Suppressor macrophage treated with lipopolysaccharide for 4 hours (primary cell): Measurements from ENCODE around the gene TNFRSF25.
"Not testable (repeated sequence)": the region's sequence is repeated elsewhere in the genome, so short reads cannot be mapped to it uniquely, and the experiment has no call there.

Source experiments
- DNase-seq: peaks from one replicate; pipeline ENCODE4 v3.0.0-alpha.2; 2020

TNFRSF25 gene

DNA sequence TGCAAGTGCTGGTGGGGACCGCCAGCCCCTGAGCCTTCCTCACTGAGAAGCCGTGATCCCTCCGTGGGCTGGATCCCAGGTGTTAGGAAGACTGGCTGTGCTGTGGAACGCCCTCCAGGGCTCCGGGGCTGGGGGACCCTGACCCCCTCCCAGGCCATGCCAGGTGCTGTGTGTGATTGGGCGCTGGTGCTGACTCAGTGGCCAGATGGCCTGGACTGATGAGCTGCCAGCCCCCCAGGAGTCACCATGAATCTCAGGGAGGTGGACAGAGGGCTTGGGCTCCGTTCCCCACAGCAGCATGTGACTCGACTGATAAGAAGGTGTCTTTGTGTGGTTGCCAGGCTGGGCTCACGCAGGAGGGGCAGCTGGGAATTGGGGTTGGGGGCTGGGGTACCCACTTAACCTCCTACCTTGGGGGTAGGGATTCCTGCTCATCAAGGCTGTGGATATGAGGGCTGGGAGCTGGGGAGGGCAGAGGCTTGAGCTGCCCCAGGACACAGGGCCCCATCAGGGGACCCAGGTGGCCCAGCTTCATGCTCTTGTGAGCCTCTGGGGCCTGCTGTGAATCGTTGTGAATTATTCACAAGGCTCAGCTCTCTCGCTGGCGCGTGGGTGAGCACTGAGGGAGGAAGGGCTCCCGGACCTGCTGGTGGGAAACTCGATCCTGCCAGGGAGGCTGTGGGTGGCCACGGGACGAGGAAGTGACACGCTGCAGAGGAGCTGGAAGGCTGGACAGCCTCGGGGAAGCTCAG is 36.1 kb downstream of the TNFRSF25 start:
- peak; percentile 25 for DNase-seq

- not testable (repeated sequence) for DNase-seq
Measured at GRCh38 chr1:6428453-6428852, 37.5 kb downstream of the TNFRSF25 start.

GRCh38 chr1:6427441-6428390 is 38.3 kb downstream of the TNFRSF25 start:
- DNase-seq = no peak

GRCh38 chr1:6426972-6427350 is 39.0 kb downstream of the TNFRSF25 start:
- DNase-seq = no peak

DNA sequence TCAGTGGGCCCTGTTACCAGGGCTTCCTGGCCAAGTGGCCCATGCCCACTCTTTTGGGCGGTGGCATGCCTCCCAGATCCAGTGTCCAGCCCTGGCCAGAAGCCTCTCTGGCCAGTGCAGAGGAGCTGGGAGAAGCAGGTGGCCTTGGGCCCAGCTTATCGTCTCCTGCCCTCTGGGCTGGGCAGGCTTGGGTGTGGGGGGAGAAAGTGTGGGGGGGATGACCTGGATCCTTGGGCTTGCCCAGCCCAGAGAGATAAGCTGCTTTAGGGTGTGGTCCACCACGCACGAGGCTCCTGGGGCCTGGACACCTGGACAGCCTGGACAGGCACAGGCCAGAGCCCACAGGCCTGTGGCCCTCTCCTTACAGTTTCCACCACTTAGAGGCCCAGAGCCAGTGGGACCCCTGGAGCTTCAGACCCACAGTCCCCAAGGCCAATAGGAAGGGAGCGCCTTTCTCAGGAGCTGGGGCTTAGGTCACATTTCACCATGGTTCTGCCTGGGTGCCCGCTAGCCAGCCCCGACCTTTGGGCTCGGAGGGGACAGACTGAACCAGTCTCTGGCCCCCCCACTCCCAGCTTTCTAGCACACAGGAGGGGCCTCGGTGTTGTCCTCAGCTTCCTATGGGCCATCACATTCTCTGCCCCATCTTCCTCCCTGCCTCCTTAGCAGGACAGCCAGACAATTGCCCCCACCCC is 39.5 kb downstream of the TNFRSF25 start:
- DNase-seq = no peak

GRCh38 chr1:6425658-6426057 is 40.3 kb downstream of the TNFRSF25 start:
- DNase-seq = no peak

DNA sequence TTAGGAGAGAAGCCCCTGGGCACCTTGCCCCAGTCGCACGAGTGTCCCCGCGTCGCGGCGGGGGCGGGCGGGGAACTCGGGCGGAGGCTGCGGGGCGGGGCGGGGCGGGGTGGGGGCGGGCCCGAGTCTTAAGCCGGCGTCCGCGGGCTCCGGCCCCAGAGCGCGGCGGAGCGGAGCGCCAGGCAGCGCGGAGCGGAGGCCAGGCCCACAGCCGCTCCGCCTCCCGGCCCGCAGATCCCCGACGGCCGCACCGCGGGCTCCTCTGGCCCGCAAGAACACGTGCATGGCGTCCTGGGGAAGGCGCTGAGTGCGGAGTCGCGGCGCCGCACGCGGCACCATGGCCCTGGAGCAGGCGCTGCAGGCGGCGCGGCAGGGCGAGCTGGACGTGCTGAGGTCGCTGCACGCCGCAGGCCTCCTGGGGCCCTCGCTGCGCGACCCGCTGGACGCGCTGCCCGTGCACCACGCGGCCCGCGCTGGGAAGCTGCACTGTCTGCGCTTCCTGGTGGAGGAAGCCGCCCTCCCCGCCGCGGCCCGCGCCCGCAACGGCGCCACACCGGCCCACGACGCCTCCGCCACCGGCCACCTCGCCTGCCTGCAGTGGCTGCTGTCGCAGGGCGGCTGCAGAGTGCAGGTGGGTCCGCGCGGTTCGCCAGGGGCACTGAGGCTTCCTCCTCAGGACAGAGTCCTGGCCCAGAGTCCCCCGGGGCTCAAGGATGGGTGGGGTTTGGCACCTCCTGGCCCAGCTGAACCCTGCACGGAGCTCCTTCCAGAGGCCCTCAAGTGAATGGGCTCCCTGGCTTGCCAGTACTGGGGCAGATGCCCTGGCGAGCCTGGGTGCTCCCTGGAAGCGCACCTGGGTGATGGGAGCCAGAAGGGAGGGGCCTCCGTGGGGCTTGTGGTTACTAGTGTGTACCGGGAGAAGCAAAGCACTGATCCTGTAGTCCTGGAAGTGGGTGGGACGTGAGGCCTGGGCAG is 41.1 kb downstream of the TNFRSF25 start, which contains the start of gene ESPN:
TSS of gene ESPN (plus strand) at position 158 of the 975 bp plus-strand sequence. CDS start at position 338, 180 bp downstream.
- DNase-seq = no peak

- DNase-seq = no peak
Measured at GRCh38 chr1:6424000-6424565, 41.9 kb downstream of the TNFRSF25 start.

DNA sequence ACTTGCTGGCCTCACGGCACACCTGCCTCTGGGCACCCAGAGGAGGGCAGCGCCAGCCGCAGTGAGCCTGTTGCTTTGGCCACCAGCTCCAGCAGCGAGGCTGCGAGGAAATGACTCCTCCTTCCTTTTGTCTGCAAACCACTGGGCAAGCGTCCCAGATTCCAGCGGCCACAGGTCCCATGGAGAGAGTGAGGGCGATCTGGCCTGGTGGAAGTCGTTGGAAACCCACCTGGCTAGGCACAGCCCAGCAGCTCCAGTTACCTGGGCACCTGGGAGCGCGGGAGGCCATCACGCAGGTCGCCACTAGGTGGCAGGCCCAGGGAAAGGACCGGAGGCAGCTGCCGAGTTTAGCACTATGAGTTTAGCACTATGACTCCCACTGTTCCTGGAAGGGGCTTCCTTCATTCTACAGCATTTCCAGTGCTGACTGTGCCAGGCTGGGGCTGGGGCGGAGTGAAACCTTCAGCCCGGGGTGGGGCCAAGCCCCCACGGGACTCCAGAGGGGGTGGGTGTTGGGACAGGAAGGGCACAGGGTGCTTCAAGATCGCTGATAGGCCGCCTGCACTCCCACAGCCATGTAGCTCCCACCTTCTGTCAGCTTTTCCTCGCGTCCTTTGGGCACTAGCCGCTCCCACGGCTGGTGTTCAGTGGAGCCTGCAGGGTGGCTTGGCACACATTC is 42.5 kb downstream of the TNFRSF25 start:
- no peak for DNase-seq

DNA sequence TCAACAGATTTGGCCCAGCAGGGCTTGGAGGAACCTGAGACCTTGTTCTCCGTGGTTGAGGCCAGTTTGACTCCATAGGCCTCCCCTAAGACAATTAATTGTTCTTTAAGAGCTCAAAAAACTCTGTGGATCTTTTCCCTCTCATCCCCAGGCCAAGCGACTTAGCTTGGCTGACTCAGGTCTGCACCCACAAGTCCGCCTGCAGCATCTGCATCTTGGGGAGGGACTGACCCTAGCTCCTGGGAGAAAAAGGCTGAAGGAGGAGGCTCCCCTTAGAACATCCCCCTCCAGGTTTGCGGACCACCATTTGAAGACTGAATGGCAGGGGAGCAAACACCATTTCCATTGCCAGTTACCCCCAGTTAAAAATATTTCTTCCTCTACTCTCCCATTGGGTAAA is 44.7 kb downstream of the TNFRSF25 start:
- DNase-seq = no peak

GRCh38 chr1:6420454-6421042 is 45.4 kb downstream of the TNFRSF25 start:
- no peak for DNase-seq

DNA sequence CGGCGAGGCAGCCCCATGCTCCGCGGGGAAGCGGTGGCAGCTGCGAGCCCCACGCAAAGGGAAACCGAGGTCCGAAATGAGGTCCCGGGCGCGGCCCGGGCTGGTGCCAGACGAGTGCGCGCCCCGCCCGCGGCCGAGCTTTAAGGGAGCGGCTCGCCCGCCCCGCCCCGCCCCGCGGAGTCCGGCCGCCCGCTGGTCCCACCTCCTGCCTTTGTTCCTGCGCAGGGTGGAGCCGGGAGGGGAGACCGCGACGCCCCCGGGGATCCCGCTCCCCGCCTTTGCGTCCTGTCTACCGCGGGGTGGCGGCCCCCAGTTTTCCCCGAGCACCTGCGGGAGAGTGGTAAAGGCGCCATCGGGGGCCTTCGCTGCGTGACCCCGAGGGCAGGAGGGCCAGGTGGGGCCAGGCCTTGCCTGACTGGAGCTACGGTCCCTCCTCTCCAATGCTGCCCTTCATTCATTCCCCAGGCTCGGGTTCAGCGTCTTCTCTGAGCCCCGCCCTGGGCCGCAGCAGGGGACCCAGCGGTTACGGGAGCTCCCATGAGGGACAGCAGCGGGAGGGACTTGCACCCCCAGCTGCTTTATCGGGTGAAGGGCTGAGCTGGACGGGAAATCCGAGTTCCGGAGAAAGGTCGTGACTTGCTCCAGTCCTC is 46.0 kb downstream of the TNFRSF25 start, which contains the start of gene HES2:
TSS of gene HES2 (minus strand) at position 116 of the 650 bp plus-strand sequence. CDS start at position 17, 99 bp downstream.
- no peak for DNase-seq

- no peak for DNase-seq
Measured at GRCh38 chr1:6419397-6419803, 46.6 kb downstream of the TNFRSF25 start.

- DNase-seq = no peak
Measured at GRCh38 chr1:6418668-6419396, 47.1 kb downstream of the TNFRSF25 start.

GRCh38 chr1:6417961-6418667 is 47.9 kb downstream of the TNFRSF25 start:
- DNase-seq = no peak

DNA sequence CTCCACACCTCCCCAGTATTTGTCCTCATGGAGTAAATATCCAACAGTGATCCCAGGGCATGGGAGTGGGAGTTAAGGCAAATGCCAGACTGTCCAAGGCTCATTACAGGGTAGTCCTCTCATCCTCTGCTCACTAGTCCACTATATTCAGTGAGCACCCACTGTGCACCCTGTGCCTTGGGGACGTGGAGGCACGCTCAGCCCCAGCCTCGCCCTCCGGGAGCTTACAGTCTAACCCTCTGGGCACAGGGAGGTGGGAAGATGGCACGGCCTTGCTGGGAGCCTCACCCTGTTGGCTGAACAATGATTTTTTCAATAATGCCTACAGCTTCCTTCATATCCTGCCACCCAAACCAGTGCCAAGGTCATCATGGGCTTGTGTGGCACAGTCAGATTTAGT is 49.1 kb downstream of the TNFRSF25 start:
- DNase-seq = no peak

DNA sequence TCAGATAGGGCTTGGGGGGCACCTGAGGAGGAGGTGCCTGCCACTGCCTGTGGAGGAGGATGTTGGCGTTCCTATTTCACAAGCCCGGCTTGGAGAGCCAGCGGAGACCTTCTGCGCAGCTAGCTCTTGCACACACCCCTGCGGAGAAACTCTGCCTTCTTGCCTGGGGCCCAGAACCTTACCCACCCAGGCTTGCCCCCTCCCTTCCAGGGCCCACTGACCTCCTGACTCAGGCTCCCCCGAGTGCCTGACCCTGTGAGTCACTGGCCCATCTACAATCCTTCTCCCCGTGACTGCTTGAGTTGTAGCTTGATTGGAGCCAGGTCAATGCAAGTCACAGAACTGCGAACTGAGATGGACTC is 49.7 kb downstream of the TNFRSF25 start:
- no peak for DNase-seq

GRCh38 chr1:6414881-6415626 is 50.9 kb downstream of the TNFRSF25 start:
- DNase-seq = peak; percentile 66
